NK-92 (cell line): Measurements from ENCODE around the gene SCN4B.

ENCODE experiments used
- DNase-seq: peaks from one replicate; lab custom pipeline; 2025; ENCODE audit not compliant: unreplicated experiment; lab: John Stamatoyannopoulos, UW

The SCN4B gene

GRCh38 chr11:118102721-118103261 is 49.8 kb downstream of the SCN4B start:
- DNase-seq = no peak

GRCh38 chr11:118100691-118101232 is 51.9 kb downstream of the SCN4B start:
- DNase-seq = no peak

GRCh38 chr11:118099838-118100556 is 52.6 kb downstream of the SCN4B start:
- DNase-seq = no peak

GRCh38 chr11:118098996-118099837 is 53.4 kb downstream of the SCN4B start:
- no peak for DNase-seq

GRCh38 chr11:118095967-118096367 is 56.7 kb downstream of the SCN4B start:
- DNase-seq = no peak

- DNase-seq = no peak
Observed at GRCh38 chr11:118095493-118095892, 57.1 kb downstream of the SCN4B start.

- DNase-seq = no peak
Observed at GRCh38 chr11:118092907-118093571, 59.6 kb downstream of the SCN4B start.

- DNase-seq = no peak
Observed at GRCh38 chr11:118091690-118092089, 60.9 kb downstream of the SCN4B start.

- no peak for DNase-seq
Observed at GRCh38 chr11:118090545-118091162, 62.0 kb downstream of the SCN4B start.

GRCh38 chr11:118088531-118088930 is 64.1 kb downstream of the SCN4B start:
- no peak for DNase-seq

- no peak for DNase-seq
Observed at GRCh38 chr11:118087931-118088330, 64.7 kb downstream of the SCN4B start.

GRCh38 chr11:118086913-118087768 is 65.5 kb downstream of the SCN4B start, which contains the start of gene SMIM35:
Gene SMIM35 (minus strand): TSS chr11:118086963. CDS start chr11:118086757, 206 bp downstream.
- DNase-seq = no peak

- no peak for DNase-seq
Observed at GRCh38 chr11:118084656-118085055, 68.0 kb downstream of the SCN4B start.

- DNase-seq = no peak
Observed at GRCh38 chr11:118084247-118084646, 68.4 kb downstream of the SCN4B start.
